G401 (cell line): ENCODE results near the gene TTYH2. TPM values are rescaled to one million over a fixed set of nuclear protein-coding genes. Genes with fewer than 3 reads are reported as not detected.

ENCODE experiments used
- DNase-seq: peaks from one replicate; pipeline ENCODE4 v3.0.0-alpha.2; 2015; ENCODE audit warnings: low spot score
- in situ Hi-C: cut with HindIII; loops from 2 replicates; pipeline ENCODE4 v1.10.0; 2016; ENCODE audit warnings: low sequenced_read_pairs, mixed read lengths
- total RNA-seq: library from RNA; depleted of rRNA; stranded (reverse); fragments of >200 nt; shearing (Covaris generic); gene quantifications from 2 replicates; pipeline ENCODE4 v1.2.3, GENCODE V29; 2014; rRNA removed

The TTYH2 gene
- total RNA-seq, 1 experiment from 2014 or later: 7.6 TPM

- no peak for DNase-seq
Observed at GRCh38 chr17:74304184-74304583, 90.8 kb downstream of the TTYH2 start.

GRCh38 chr17:74305865-74306654 is 92.7 kb downstream of the TTYH2 start:
- in situ Hi-C loops: no loop called here
- DNase-seq: no peak

More at GRCh38 chr17:74304184-74304583, 90.8 kb downstream of the TTYH2 start:
- in situ Hi-C loops: no loop called here

- in situ Hi-C loops: no loop called here
- no peak for DNase-seq
Observed at GRCh38 chr17:74307984-74308773, 94.8 kb downstream of the TTYH2 start.

- in situ Hi-C loops: no loop called here
- DNase-seq: no peak
Observed at GRCh38 chr17:74309902-74310301, 96.5 kb downstream of the TTYH2 start.

Other genes starting within 250 kb of the TTYH2 start
- gene RPL38, start 9.9 kb upstream of the TTYH2 start, total RNA-seq: 1,888 and 3,125 TPM in 2 replicates
- gene DNAI2, start 60.7 kb downstream of the TTYH2 start, total RNA-seq: not detected in 2 replicates
- not detected in 2 replicates for gene KIF19, start 112.7 kb downstream of the TTYH2 start, total RNA-seq
- gene BTBD17, start 148.3 kb downstream of the TTYH2 start, total RNA-seq: not detected in 2 replicates
- not detected in 2 replicates for gene GPR142, start 153.9 kb downstream of the TTYH2 start, total RNA-seq
- 8.7 and 9.4 TPM in 2 replicates for gene GPRC5C, start 218.5 kb downstream of the TTYH2 start, total RNA-seq